COLO668 (cell line): ENCODE data around the gene CIDEA.
"Not testable (repeated sequence)": the region's sequence is repeated elsewhere in the genome, so short reads cannot be mapped to it uniquely, and the experiment has no call there.

Source experiments
- DNase-seq: peaks from one replicate; lab custom pipeline; 2025; ENCODE audit not compliant: unreplicated experiment; lab: John Stamatoyannopoulos, UW

Gene CIDEA, protein sequence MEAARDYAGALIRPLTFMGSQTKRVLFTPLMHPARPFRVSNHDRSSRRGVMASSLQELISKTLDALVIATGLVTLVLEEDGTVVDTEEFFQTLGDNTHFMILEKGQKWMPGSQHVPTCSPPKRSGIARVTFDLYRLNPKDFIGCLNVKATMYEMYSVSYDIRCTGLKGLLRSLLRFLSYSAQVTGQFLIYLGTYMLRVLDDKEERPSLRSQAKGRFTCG

DNA sequence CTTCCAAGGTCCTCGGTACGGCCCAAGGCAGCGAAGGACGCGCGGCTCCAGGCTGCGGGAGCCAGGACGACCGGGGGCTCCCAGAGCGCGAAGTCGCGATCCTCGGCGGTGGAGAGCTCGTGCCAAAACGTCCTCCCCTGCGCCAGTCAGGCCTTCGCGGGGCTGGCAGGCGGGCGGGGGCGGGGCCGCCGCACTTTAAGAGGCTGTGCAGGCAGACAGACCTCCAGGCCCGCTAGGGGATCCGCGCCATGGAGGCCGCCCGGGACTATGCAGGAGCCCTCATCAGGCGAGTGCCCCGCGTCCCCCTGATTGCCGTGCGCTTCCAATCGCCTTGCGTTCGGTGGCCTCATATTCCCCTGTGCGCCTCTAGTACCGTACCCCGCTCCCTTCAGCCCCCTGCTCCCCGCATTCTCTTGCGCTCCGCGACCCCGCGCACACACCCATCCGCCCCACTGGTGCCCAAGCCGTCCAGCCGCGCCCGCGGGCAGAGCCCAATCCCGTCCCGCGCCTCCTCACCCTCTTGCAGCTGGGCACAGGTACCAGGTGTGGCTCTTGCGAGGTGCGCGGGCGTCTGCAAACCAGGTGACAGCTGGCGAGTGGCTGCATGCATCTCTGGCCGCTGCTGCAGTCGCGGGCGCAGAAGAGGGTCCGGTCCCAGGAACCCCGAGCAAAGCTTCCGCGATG lies at the start of gene CIDEA:
TSS of gene CIDEA (plus strand) at position 226 of the 684 bp plus-strand sequence. CDS start at position 249, 23 bp downstream.
- DNase-seq, result no peak

DNA sequence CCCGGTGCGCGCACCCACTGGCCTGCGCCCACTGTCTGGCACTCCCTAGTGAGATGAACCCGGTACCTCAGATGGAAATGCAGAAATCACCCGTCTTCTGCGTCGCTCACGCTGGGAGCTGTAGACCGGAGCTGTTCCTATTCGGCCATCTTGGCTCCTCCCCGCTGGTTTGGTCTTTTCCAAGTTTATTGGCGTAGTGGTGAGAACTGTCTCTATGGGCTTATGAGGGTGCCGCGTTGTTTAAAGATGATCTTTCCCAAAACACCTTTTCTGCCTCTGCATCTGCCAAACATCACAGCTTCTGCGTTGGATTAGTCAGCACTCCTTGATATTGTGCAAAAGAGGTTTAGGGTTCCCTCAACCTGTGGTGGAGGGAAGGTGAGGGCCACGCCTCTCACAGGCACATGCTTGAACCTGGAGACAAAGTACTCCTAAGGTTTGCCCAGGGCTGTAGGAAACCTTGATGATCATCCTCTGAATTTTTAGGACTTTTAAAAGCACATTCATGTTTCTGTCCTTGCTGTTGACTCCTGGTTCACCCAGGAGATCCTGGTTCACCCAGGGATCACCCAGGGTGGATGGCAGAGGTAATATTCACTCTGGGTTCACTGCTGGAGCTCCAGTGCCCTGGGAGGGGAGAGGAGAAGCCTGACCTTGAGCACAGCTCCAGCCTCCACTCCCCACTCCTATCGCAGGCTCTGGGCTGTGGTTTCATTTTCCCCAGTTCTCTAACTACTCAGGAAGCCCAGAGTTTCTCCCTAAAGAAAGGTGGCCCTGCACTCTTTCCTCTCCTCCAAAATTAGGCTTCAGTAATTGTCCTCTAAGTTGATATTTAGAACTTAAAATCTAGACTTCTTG lies 45.6 kb upstream of the CIDEA start:
- DNase-seq, result not testable (repeated sequence)

DNA sequence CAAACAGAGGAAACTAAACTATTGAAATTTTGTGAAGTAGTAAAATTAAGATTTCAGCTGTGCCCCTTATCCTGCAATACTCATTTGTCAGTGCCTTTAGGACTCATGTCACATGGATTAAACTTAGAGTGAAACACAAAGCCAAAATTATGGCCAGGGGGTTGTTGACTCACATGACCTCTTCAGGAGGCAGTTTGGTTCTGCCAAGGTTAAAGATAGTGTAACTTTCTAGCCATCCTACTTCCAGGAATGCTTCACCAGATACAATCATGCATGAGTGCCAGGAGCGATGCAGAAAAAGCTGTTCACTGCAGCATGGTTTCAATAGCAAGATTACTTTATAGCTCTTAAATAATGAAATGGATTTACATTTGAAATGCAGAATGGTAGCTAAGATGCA lies 41.9 kb upstream of the CIDEA start:
- DNase-seq, result not testable (repeated sequence)

DNA sequence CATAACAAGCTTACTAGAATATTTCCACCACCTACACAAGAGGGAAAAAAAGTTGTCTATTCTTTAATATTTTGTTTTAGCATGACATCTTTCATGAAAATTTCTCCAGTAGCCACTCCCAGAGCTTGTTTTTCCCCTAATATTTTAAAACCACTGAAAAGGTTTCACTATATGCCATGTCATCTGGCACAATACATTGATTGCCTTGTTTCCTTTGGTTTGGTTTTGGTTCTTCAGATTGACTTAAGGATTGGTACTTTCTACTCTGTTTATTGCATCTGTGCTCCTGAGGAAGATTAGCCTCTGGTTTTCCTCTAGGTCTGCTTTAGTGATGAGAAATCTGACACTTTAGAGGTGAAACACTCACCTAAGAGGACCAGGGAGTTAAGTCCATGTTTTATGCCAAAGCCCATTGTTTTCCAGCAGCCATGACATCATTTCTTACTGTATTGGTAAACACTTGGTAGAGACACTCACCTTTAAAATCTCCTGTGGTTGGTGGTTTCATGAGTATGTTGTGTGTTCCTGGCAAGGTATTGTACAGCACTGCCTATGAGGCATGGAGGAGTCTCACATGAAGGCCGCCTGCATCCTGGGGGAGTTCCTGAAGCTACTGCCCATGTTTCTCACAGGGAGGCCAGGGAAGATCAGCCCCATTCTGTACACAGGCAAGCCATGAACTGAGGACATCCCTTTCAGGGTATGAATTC lies 39.7 kb upstream of the CIDEA start:
- peak; percentile 19 for DNase-seq

DNA sequence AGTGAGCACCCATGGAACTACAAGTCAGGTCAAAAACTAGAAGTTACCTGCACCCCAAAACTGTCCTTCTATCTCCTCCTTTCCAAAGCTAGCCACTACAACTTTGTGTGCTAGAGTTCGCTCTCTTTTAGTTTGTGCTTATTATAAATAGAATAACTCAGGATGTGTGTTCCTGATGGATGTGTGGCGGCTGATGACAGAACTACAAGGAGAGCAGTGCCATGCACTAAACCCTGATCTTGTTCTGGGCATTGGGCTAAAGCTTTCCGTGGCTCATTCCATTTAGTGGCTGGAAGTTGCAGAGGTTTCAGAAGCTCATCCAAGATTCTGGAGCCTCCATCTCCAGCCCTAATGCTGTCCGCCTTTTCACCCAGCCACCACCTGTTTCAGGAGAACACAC lies 37.7 kb upstream of the CIDEA start:
- DNase-seq, result not testable (repeated sequence)

DNA sequence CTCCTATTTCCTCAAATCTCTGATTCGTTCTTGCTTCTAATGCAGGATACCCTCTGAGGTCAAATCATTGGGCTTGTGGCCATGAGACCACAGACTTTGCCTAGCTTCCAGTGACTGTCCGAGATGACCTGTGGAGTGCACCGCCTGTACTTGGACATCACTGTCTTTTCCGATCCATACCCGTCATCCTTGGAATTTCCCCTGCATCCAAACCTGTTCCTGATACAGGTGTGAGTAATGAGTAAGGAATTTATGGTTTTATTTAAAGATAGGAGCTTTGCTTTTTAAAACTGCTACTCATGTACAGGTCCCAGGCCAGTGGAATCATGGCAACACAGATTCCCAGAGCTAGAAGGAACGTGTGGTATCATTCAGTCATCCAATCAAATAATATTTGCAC lies 35.6 kb upstream of the CIDEA start:
- DNase-seq, result not testable (repeated sequence)

DNA sequence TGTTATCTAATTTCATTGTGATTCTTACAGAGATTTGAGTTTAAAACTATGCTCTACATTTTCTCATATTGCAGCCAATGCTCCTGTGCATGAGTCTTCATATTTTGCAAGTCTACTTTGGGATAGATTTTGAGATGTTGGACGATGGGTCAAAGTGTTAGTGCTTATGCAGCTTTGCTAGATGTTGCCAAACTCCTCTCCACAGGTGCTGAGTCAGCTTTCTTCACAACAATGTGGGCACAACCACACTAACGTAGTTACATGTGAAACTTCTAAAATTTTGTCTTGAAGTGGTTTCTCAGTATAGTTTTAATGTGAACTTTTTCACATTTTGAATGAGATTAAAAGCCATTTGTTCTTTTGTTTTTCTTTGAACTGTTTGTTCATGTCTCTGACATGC lies 32.1 kb upstream of the CIDEA start:
- DNase-seq, result not testable (repeated sequence)

DNA sequence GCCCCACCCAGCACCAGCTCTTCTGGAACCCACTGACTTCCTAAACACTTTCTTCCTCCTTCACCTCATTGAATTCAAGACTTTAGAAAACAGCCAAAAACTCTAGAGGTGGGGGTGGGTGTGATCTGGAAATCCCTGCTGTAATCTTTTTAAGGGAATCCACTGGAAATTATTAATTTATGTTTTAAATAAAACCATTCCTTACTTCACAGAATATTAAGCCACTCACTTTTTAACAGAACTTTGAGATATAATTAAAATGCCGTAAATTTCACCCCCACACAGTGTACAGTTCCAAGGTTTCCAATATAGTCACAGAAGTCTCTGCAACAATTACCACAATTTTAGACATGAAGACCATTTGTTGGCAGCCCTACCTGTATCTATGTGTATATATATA lies 30.8 kb upstream of the CIDEA start:
- not testable (repeated sequence) for DNase-seq

DNA sequence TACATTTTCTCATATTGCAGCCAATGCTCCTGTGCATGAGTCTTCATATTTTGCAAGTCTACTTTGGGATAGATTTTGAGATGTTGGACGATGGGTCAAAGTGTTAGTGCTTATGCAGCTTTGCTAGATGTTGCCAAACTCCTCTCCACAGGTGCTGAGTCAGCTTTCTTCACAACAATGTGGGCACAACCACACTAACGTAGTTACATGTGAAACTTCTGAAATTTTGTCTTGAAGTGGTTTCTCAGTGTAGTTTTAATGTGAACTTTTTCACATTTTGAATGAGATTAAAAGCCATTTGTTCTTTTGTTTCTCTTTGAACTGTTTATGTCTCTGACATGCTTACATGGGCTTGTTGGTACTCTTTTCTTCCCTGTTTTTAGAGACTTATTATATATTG lies 27.4 kb upstream of the CIDEA start:
- not testable (repeated sequence) for DNase-seq

DNA sequence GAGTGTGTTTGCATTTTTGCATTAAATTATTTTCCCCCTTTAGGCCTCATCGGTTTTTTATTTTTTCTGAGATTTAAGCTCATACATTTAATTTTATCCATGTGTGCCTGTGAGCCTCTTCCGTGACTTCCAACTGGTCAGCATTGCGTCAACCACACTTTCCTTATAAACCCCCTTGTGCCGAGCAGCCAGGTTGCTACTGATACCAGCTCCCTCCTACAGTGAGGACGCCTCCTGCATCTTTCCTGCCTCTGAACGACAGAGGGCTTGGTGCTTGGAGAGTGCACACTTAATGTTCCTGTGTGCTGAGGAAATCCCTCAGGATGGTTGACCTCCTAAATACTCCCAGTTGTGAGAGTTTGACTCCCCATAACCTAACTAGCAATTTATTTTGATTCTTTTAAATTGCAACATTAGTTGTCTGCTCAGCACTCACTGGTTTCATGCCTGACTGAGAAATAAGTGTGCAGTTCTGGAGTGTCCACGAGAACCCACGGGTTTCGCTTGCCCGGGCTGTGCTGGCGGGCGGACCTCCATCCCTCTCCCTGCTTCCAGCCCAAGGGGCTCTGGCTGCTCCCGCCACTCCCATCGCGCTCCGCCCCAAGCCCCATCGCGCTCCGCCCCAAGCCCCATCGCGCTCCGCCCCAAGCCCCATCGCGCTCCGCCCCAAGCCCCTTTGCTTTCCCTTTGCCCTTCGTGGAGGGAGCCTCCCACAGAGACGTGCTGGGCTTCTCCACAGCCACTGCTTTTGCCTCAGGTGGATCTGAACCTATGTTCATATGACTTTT lies 26.6 kb upstream of the CIDEA start:
- DNase-seq, result not testable (repeated sequence)

DNA sequence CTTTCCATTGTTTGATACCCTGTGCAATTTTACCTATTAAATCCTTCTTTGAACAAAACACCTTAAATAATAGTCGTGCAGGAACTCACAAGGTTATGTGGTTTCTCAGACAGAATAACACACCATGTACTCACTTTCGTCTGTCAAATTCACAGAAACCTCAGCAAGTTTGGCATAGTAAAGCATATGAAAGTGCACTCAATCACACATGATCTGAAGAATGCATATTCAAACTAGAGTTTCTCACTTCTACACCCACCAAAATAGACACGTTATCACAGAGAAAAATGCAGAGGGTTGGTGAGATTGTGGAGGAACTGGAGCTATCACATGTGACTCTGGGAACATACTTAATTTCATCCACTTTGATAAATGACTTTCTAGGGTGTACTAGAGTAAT lies 25.9 kb upstream of the CIDEA start:
- not testable (repeated sequence) for DNase-seq

DNA sequence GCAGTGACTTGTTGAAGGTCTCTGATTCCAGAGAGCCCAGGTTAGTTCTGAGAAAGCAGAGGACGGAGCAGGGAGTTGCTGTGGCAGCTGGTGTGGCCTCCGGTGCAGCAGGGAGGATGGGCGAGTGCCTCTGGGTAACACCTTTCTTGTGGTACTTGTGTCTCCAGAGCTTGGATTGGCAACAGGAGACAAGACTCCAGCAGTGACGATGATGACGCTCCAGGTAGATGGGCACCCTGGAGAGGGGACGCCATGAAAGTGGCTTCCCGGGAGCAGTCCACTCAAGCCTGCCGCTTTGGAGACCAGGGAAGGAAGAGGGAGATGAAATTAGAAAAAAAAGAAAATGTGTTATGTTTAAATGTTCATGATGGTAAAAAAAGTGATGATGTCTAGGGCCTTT lies 23.6 kb upstream of the CIDEA start:
- not testable (repeated sequence) for DNase-seq

DNA sequence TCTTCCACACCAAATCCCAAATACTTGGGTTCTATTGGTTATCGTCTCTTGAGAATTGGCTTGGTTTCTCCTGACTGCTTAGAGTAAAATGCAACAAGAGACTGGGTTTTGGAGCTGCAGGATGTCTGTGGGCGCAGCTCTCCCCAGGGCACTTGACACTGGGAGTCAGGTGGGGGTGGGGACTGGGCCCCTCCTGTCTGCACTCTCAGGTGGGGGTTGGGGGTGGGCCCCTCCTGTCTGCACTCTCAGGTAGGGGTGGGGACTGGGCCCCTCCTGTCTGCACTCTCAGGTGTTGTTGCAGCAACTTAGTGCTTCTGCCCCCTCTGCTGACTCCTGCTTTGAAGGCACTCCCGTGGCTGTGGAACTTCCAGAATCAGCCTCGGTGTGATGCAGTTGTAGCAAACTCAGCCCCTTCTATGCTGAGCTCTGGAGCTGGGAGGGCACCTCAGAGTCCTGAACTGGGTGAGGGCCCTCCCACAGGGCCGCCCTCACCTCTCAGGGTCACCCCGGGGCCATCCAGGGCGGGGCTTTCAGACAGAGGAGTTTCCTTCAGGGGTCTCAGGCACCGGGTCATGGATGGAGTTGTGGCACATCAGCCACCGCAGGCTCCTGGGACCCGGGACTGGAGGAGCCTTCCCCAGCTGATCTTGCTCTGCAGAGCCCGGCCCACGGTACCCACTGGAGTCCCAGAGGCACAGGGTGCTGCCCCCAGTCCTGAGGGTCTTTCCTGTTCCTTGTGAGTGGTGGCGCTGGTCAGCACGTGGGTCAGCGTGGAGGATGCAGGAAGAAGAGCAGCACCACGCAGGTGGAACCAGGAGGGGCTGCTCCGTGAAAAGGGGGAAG lies 22.9 kb upstream of the CIDEA start:
- DNase-seq, result no peak

DNA sequence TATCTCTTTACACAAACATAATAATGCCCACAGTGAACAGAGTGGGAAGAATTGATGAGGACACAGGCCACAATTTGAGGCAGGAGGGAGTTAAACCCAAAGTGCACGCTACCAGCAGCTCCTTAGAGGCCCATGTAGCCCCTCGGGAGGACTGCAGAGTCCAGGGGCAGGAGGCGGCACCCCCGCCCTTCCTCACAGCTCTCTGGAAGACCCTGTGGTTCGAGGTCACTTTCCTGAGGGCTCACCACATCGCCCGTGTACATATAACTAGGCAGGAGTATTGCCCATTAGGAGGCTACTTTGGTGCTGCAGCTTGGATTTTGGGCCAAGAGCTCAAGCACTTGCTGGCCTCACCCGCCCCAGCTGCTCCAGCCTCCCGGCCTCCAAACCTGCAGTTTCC lies 22.2 kb upstream of the CIDEA start:
- no peak for DNase-seq

DNA sequence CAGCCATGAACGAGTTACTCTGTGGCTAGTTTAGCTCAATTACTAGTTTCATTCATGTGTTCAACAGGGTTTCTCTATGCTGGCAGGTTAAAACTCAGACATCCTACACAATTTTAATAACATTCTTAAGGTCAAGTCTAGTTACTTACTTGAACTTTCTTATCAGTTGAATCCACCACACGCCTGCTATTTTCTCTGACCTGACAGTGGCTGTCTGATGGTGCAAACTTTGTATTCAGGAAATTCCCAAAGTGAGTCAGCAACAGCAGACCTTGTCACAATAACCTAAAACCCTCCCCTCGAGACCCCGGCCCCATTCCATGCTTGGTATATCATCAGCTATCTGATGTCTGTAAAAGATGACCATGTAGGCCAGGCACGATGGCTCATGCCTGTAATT lies 20.8 kb upstream of the CIDEA start:
- no peak for DNase-seq

DNA sequence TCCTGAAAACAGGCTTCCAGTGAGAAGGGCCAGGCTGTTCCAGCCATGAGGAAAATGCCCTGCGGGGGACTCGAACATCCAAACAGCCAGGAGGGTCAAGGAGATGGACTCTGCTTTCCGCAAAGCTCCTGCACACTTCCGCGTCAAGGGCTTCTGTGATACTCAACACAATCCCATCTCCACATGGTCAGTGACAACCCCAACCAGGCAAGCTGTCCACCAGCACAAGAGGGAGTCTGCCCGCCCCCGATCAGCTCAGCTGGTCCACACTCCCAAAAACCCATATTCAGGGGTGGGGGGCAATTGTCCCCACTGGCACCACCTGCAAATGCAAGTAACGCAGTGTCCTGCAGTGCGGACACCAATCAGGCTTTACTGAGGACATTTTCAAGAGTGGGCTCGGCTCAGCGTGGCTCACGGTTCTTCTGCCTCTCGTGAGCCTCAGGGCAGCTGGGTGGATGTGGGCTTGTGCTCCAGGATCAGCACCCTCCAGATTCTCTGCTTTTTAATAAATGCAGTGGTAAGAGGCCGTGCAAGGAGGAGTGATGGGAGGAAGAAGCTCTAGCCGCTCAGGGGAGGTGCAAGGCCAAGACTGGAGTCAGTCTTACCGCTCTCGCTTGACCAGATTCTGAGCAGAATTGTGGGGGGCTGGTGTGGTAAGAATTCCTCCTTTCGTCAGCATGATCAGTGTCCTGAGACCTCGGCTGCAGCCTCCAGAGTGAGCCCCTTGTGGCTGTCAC lies 19.5 kb upstream of the CIDEA start:
- no peak for DNase-seq

DNA sequence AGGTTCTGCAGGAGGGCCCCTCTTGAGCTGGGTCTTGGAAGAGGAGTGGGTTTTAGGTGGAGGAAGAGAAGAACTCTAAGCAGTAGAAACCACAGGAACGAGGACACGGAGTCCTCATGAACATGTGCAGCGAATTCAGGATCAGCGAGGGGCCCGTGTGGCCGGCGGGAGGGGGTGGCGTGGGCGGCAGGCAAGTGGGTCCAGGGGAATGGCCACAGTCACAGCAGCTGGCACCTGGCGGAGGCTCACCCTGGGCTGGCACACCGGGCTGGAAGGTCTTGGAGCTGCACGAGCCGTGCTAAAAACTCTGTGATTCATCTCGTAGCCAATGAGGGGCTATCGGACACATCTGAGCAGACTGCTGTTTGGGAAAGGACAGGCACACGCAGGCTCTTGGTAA lies 18.0 kb upstream of the CIDEA start:
- DNase-seq, result no peak

DNA sequence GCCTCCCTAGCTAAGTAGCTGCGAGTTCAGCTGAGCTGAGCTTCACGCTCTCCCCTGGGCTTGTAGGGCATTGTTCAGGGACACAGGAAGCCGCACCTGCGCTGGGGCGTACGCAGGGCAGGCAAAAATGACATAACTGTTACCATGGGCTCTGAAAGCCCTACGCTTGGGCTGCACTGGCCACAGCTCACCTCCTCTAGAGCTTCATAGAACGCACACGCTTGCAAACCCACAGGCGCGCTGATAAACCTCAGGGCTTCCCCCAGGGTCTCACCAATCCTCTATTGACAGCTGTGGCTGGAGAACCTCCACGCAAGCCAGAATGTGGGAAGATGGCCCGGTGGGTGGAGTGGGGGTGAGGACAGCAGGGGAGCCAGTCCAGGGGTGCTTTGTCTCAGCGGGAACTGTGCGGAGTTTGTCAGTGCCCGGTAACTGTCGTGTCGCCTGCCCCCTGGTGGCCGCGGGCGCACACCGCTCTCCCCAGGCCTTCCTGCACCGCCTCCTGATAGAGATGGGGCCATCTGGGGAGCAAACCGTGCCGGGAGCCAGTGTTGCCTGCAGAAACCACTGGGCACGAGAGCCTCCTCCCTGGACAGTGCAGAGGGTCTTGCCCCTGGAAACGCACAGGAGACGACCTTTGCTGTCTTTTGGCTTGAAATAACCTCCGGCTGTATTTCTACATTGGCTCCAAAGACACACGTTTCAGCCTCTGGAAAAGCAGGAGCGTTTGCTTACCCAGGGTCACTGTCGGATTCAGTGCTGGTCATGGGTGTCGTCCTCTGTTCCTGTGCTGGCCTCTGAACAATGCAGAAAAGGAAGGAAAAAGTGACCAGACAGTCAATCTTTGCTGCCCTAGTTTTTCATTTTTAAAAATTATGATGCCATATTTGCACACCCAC lies 17.0 kb upstream of the CIDEA start:
- peak; percentile 68 for DNase-seq
